ENCODE measurements around the gene GTF2F1. TPM values are rescaled to one million over a fixed set of nuclear protein-coding genes. Genes with fewer than 3 reads are reported as not detected.

GTF2F1 gene
- total and polyA plus RNA-seq, 9 of the 15 experiments (the other 6 are each of a cell fraction or from before 2014, with no cell fraction given): 4.7 to 75.4 (median 68.4) TPM

- TF ChIP-seq E2F8 (IDR thresholded peaks at IDR 0.05; ENCODE audit: low read depth, partially characterized antibody) (peak; percentile 54), PBX2 (CRISPR knock-in tag; IDR thresholded peaks at IDR 0.05; ENCODE audit: low read depth) (no peak), PBX2 (tag; conservative IDR thresholded peaks at IDR 0.05; ENCODE audit: low read depth) (no peak), EP400 (IDR thresholded peaks at IDR 0.05) (peak; percentile 80), GABPB1 (CRISPR knock-in tag; IDR thresholded peaks at IDR 0.05) (peak; percentile 98), SAP30 (IDR thresholded peaks at IDR 0.05; ENCODE audit: borderline replicate concordance, insufficient read depth, low read depth, low read length, poor library complexity, severe bottlenecking) (peak; percentile 49), FOXA3 (CRISPR knock-in tag; conservative IDR thresholded peaks at IDR 0.05 in 1 of 2, IDR thresholded peaks at IDR 0.05 in 1 of 2) (no peak), RBM14 (IDR thresholded peaks at IDR 0.05; ENCODE audit: borderline replicate concordance, insufficient read depth, low read depth, low read length) (no peak), ZBTB17 (CRISPR knock-in tag; IDR thresholded peaks at IDR 0.05) (0 out of 2 replicates have a peak, but pooled peaks have one; percentile 20), BRD4 (IDR thresholded peaks at IDR 0.05) (no peak), ETS1 (conservative IDR thresholded peaks at IDR 0.05; ENCODE audit: control insufficient read depth, low read depth, low read length) (peak; percentile 84), ETV1 (tag; conservative IDR thresholded peaks at IDR 0.05; ENCODE audit: low read depth) (peak; percentile 85), PPARD (CRISPR knock-in tag; IDR thresholded peaks at IDR 0.05) (no peak)
These were observed at the start of gene GTF2F1 (continued) for GRCh38 chr19:6393074-6393982.

All from K562 (cell line).